ENCODE measurements around the gene TSFM.

Gene TSFM

GRCh38 chr12:57836442-57837375, 54.1 kb downstream of the TSFM start:
- Histone ChIP-seq H3K36me3 (ENCODE audit: control insufficient read depth, insufficient read depth, low read length) (no peaks in the 10 kb centered on the region), H3K9me3 (ENCODE audit: control insufficient read depth, insufficient read depth, low read length) (no peaks in the 10 kb centered on the region), H3K9ac (ENCODE audit: low read depth, low read length) (no peak overlapping the region), H3K4me3 (ENCODE audit: low read depth, low read length) (peak overlapping the region; percentile 16), H3K4me1 (ENCODE audit: control insufficient read depth, insufficient read depth, low read length) (peaks cover 51% of the 10 kb centered on the region), H3K27me3 (ENCODE audit: control insufficient read depth, insufficient read depth, low read length) (no peaks in the 10 kb centered on the region)

GRCh38 chr12:57837864-57838562, 55.4 kb downstream of the TSFM start:
- Histone ChIP-seq H3K4me1 (ENCODE audit: control insufficient read depth, insufficient read depth, low read length) (peaks cover 62% of the 10 kb centered on the region), H3K9ac (ENCODE audit: low read depth, low read length) (no peak overlapping the region)

GRCh38 chr12:57838594-57839302, 56.2 kb downstream of the TSFM start:
- peaks cover 59% of the 10 kb centered on the region for H3K4me1 ChIP-seq (ENCODE audit: control insufficient read depth, insufficient read depth, low read length)
- H3K9ac ChIP-seq (ENCODE audit: low read depth, low read length): no peak overlapping the region
- no peaks in the 10 kb centered on the region for H3K9me3 ChIP-seq (ENCODE audit: control insufficient read depth, insufficient read depth, low read length)
- no peak overlapping the region for H3K4me3 ChIP-seq (ENCODE audit: low read depth, low read length)
- H3K36me3 ChIP-seq (ENCODE audit: control insufficient read depth, insufficient read depth, low read length): no peaks in the 10 kb centered on the region
- H3K27me3 ChIP-seq (ENCODE audit: control insufficient read depth, insufficient read depth, low read length): no peaks in the 10 kb centered on the region

More at GRCh38 chr12:57837864-57838562, 55.4 kb downstream of the TSFM start:
- no peaks in the 10 kb centered on the region for H3K9me3 ChIP-seq (ENCODE audit: control insufficient read depth, insufficient read depth, low read length)
- no peak overlapping the region for H3K4me3 ChIP-seq (ENCODE audit: low read depth, low read length)
- H3K36me3 ChIP-seq (ENCODE audit: control insufficient read depth, insufficient read depth, low read length): no peaks in the 10 kb centered on the region
- H3K27me3 ChIP-seq (ENCODE audit: control insufficient read depth, insufficient read depth, low read length): no peaks in the 10 kb centered on the region

- Histone ChIP-seq H3K4me3 (ENCODE audit: low read depth, low read length) (no peak overlapping the region), H3K4me1 (ENCODE audit: control insufficient read depth, insufficient read depth, low read length) (peaks cover 52% of the 10 kb centered on the region), H3K36me3 (ENCODE audit: control insufficient read depth, insufficient read depth, low read length) (no peaks in the 10 kb centered on the region), H3K9ac (ENCODE audit: low read depth, low read length) (no peak overlapping the region), H3K27me3 (ENCODE audit: control insufficient read depth, insufficient read depth, low read length) (no peaks in the 10 kb centered on the region), H3K9me3 (ENCODE audit: control insufficient read depth, insufficient read depth, low read length) (no peaks in the 10 kb centered on the region)
These were observed 57.4 kb downstream of the TSFM start for GRCh38 chr12:57839996-57840395.

GRCh38 chr12:57840726-57841125, 58.1 kb downstream of the TSFM start:
- Histone ChIP-seq H3K4me3 (ENCODE audit: low read depth, low read length) (no peak overlapping the region), H3K36me3 (ENCODE audit: control insufficient read depth, insufficient read depth, low read length) (no peaks in the 10 kb centered on the region), H3K4me1 (ENCODE audit: control insufficient read depth, insufficient read depth, low read length) (peaks cover 51% of the 10 kb centered on the region), H3K27me3 (ENCODE audit: control insufficient read depth, insufficient read depth, low read length) (no peaks in the 10 kb centered on the region), H3K9me3 (ENCODE audit: control insufficient read depth, insufficient read depth, low read length) (no peaks in the 10 kb centered on the region), H3K9ac (ENCODE audit: low read depth, low read length) (no peak overlapping the region)

GRCh38 chr12:57841445-57841844, 58.9 kb downstream of the TSFM start:
- H3K4me3 ChIP-seq (ENCODE audit: low read depth, low read length): no peak overlapping the region
- no peaks in the 10 kb centered on the region for H3K27me3 ChIP-seq (ENCODE audit: control insufficient read depth, insufficient read depth, low read length)
- H3K9me3 ChIP-seq (ENCODE audit: control insufficient read depth, insufficient read depth, low read length): no peaks in the 10 kb centered on the region
- H3K36me3 ChIP-seq (ENCODE audit: control insufficient read depth, insufficient read depth, low read length): no peaks in the 10 kb centered on the region
- peaks cover 44% of the 10 kb centered on the region for H3K4me1 ChIP-seq (ENCODE audit: control insufficient read depth, insufficient read depth, low read length)
- H3K9ac ChIP-seq (ENCODE audit: low read depth, low read length): no peak overlapping the region

GRCh38 chr12:57842342-57843294, 60.0 kb downstream of the TSFM start:
- peak overlapping the region; percentile 61 for H3K9ac ChIP-seq (ENCODE audit: low read depth, low read length)
- H3K4me3 ChIP-seq (ENCODE audit: low read depth, low read length): peak overlapping the region; percentile 14
- no peaks in the 10 kb centered on the region for H3K27me3 ChIP-seq (ENCODE audit: control insufficient read depth, insufficient read depth, low read length)
- peaks cover 37% of the 10 kb centered on the region for H3K4me1 ChIP-seq (ENCODE audit: control insufficient read depth, insufficient read depth, low read length)
- no peaks in the 10 kb centered on the region for H3K36me3 ChIP-seq (ENCODE audit: control insufficient read depth, insufficient read depth, low read length)
- no peaks in the 10 kb centered on the region for H3K9me3 ChIP-seq (ENCODE audit: control insufficient read depth, insufficient read depth, low read length)

- peaks cover 13% of the 10 kb centered on the region for H3K27me3 ChIP-seq (ENCODE audit: control insufficient read depth, insufficient read depth, low read length)
- peak overlapping the region; percentile 91 for H3K9ac ChIP-seq (ENCODE audit: low read depth, low read length)
- peak overlapping the region; percentile 67 for H3K4me3 ChIP-seq (ENCODE audit: low read depth, low read length)
- no peaks in the 10 kb centered on the region for H3K36me3 ChIP-seq (ENCODE audit: control insufficient read depth, insufficient read depth, low read length)
- H3K4me1 ChIP-seq (ENCODE audit: control insufficient read depth, insufficient read depth, low read length): peaks cover 33% of the 10 kb centered on the region
- H3K9me3 ChIP-seq (ENCODE audit: control insufficient read depth, insufficient read depth, low read length): no peaks in the 10 kb centered on the region
These were observed 62.3 kb downstream of the TSFM start for GRCh38 chr12:57844709-57845477.

GRCh38 chr12:57845478-57846284, 63.1 kb downstream of the TSFM start:
- H3K36me3 ChIP-seq (ENCODE audit: control insufficient read depth, insufficient read depth, low read length): no peaks in the 10 kb centered on the region
- peak overlapping the region; percentile 67 for H3K4me3 ChIP-seq (ENCODE audit: low read depth, low read length)
- peak overlapping the region; percentile 91 for H3K9ac ChIP-seq (ENCODE audit: low read depth, low read length)
- peaks cover 30% of the 10 kb centered on the region for H3K4me1 ChIP-seq (ENCODE audit: control insufficient read depth, insufficient read depth, low read length)
- H3K27me3 ChIP-seq (ENCODE audit: control insufficient read depth, insufficient read depth, low read length): peaks cover 17% of the 10 kb centered on the region
- H3K9me3 ChIP-seq (ENCODE audit: control insufficient read depth, insufficient read depth, low read length): no peaks in the 10 kb centered on the region

- Histone ChIP-seq H3K4me1 (ENCODE audit: control insufficient read depth, insufficient read depth, low read length) (peaks cover 26% of the 10 kb centered on the region), H3K9ac (ENCODE audit: low read depth, low read length) (peak overlapping the region; percentile 48), H3K4me3 (ENCODE audit: low read depth, low read length) (peak overlapping the region; percentile 67), H3K9me3 (ENCODE audit: control insufficient read depth, insufficient read depth, low read length) (no peaks in the 10 kb centered on the region), H3K27me3 (ENCODE audit: control insufficient read depth, insufficient read depth, low read length) (peaks cover 22% of the 10 kb centered on the region), H3K36me3 (ENCODE audit: control insufficient read depth, insufficient read depth, low read length) (no peaks in the 10 kb centered on the region)
These were observed 63.6 kb downstream of the TSFM start for GRCh38 chr12:57846285-57846576.

All from iPS-15b (cell line).